ENCODE data around the gene DEFB131B. TPM values are rescaled to one million over a fixed set of nuclear protein-coding genes. Genes with fewer than 3 reads are reported as not detected.
"Not testable (repeated sequence)": the region's sequence is repeated elsewhere in the genome, so short reads cannot be mapped to it uniquely, and the experiment has no call there.

Gene DEFB131B
- total RNA-seq, 1 donor from 2014 or later = not detected

DNA sequence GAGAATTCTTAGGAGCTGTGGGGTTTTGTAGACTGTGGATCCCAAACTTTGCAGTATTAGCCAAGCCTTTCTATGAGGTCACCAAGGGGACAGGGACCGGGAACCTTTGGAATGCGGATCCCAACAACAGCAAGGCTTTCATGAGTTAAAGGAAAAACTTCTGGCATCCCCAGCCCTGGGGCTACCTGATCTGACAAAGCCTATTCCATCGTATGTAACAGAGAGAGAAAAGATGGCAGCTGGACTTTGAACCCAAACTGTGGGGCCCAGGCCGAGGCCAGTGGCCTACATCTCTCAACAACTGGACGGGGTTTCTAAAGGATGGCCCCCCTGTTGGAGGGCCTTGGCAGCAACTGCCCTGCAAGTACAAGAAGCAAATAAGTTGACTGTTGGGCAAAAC lies 32.5 kb downstream of the DEFB131B start:
- not testable (repeated sequence) for DNase-seq (ENCODE audit: extremely low read depth, low read depth, low spot score)

- DNase-seq (ENCODE audit: extremely low read depth, low read depth, low spot score) = not testable (repeated sequence)
Measured at GRCh38 chr11:71911321-71911985, 33.2 kb downstream of the DEFB131B start.

GRCh38 chr11:71911986-71912340 lies 33.7 kb downstream of the DEFB131B start:
- not testable (repeated sequence) for DNase-seq (ENCODE audit: extremely low read depth, low read depth, low spot score)

GRCh38 chr11:71913756-71914526 lies 35.7 kb downstream of the DEFB131B start:
- DNase-seq (ENCODE audit: extremely low read depth, low read depth, low spot score) = no peak

- no peak for DNase-seq (ENCODE audit: extremely low read depth, low read depth, low spot score)
Measured at GRCh38 chr11:71914617-71915189, 36.5 kb downstream of the DEFB131B start.

DNA sequence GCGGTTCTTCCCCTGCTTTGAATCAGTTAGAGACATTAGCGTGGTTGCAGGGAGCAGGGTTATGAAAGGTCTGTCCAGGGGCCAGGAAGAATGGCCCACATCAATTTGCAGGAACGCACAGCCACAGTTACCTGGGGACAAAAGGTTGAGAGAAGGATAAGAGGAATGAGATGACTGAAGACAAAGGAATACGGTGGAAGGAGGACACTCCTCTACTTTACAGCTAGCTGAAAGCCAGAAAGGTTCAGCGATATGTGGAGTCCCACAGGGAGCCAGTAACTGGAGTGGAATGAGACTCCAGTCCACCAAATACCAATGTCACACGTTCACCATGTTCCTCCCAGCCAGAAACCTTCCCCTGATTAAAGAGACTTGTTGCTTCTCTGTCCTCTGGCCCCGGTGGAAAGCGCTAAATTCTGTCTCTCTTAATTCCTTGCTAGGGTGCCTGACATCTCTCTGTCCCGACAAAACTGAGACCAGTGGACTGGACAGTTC lies 39.4 kb downstream of the DEFB131B start:
- no peak for DNase-seq (ENCODE audit: extremely low read depth, low read depth, low spot score)

DNA sequence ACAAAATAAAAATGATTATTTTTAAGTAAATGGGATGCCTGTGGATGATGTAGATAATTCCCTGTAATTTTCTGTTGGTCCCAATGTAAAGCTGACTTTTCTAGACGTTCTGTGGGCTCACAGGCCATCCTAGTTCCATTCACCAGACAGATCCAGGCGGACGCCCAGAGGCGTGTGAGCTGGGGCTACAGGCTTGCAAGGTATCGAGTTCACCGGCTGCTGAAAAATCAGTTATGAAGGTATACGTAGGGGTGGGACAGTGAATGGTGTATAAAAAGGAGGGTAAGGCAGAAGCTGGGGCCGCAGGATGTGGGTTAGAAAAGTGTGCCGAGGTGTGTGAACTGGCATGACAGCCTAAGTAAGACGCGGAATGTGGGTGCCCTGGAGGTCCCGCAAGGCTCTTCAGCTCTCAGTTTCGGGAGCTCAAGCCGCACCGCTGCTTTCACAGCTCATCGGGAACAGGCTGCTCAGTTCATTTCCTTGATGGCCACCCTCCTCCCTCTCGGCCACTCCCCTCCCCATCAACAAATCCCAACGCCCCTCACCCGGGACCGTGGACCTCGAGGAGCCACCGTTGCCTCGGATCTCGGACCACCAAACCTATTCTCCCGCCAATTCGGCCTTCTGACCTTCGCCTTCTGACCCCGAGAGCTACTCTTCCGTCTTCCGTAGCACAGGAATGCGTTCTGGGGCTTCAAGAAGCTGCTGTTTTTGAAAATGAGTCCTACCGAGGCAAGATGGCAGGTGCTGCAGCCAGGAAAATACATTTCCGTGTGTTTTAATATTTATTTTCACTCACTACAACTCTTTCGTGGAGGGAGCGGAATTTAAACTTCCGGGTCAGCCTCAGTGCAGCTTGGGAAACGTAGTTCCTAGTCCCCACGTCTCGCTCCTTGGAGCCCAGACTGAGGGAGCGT lies 49.8 kb downstream of the DEFB131B start, which contains the start of gene XNDC1N:
Gene XNDC1N (minus strand): TSS at position 775 of the 917 bp plus-strand sequence. CDS start 5,241 bp downstream, outside the sequence.
- peak; percentile 90 for DNase-seq (ENCODE audit: extremely low read depth, low read depth, low spot score)

DNA sequence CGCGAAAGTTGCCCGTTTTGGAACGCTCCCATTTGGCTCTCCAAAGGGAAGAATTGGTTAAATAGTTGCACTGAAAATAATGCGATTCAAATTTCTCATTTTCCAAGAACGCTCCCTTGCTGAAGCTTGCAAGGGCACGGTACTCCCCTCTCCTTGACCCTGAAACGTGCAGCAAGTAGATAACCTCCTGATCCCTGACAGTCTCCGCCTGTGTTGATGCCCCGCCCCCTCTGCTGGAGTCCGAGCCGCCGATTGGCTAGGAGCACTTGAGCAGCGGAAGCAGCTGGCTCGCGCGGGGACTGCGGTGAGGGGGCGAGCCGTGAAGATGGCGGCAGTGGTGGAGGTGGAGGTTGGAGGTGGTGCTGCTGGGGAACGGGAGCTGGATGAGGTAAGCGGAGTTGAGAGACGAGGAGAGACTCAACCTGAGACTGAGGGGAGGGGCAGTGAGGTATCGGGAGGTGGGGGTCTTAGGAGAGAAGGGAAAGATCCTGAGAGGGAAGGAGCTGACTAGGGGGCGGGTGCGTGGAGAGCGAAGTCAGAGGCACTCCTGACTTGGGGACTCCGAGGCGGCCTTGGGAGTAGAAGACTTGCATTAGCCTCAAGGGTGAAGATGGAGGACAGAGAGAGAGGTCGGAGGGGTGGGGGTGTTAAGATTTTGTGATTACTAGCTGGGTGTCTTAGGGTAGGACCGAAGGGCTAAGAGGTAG lies 50.6 kb downstream of the DEFB131B start, which contains the start of gene RNF121:
Gene RNF121 (plus strand): TSS at position 310 of the 707 bp plus-strand sequence. CDS start 16 bp downstream, at position 326.
- DNase-seq (ENCODE audit: extremely low read depth, low read depth, low spot score) = no peak

DNA sequence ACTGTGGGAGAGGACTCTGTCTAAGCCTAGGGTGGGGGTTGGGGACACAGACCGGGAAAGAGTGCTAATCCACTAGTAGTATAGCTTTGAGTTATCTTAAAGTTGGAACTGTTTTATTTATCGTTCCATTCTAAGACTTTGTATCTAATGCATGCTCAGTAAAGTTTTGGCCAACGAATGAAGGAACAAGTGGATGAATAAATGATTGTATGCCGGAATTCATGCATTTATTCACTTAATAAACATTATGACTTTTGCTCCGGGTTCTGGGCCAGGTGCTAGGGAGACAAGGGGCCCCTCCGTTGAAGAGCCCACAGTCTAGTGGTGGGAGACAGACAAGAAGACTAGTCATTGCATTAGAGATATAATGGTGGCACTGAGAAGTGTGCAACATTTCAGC lies 51.2 kb downstream of the DEFB131B start:
- DNase-seq (ENCODE audit: extremely low read depth, low read depth, low spot score) = no peak

DNA sequence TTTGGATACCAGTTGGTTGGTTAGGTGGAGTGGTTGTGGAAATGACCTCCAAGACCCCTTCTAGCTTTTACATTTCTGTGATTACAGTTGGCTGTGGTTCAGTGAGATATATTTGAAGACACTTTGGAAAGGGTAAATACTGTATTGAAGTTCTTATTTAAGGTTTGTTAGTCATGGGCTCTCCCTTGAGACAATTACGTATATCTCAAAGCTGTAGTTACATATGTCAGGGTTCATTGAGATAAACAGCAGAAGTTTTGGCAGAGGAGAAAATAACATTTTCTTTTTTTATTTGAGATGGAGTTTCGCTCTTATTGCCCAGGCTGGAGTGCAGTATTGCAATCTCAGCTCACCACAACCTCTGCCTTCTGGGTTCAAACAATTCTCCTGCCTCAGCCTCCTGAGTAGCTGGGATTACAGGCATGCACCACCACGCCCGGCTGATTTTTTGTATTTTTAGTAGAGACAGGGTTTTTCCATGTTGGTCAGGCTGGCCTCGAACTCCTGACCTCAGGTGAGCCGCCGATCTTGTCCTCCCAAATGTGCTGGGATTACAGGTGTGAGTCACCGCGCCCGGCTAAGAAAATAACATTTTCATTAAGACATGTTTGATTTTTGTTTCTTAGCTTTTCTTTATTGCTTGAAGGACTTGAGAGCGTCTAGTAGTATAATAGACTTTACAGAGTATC lies 52.4 kb downstream of the DEFB131B start:
- DNase-seq (ENCODE audit: extremely low read depth, low read depth, low spot score) = no peak

- no peak for DNase-seq (ENCODE audit: extremely low read depth, low read depth, low spot score)
Measured at GRCh38 chr11:71931245-71931602, 53.0 kb downstream of the DEFB131B start.

DNA sequence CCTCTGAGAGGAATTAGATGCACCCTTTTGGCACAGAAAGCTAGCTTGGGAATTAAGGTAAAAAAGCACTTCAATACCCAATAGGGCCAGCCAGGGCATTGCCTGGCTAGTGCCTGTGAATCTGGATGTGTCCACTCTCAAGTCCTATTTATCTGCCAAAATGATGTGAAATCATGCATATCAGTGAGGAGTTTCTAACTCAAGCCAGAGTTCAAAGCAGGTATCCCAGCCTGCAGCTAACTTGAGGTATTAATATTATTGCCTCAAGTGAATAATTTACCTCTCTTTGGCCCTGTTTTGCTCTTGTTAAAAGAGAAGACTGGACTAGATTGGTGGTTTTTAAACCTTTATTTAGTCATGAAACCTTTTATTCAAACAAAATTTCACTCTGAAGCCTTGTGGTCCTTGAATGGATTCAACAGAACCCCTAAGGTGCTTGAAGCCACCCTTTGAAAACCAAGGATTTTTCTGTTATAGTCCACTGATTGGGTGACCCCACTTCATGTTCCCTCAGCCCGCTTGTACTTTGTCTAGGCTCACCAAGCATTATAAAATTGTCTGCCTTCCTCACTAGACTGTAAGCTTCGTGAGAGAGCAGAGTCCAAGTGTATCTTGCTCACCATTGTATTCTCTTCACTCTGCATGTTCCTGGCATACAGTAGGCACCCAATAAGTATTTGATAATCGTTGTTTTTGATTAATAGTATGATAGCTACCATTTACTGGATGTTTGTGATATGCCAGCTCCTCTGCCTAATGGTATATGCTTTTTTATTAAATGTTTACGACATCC lies 55.1 kb downstream of the DEFB131B start:
- DNase-seq (ENCODE audit: extremely low read depth, low read depth, low spot score) = no peak

Other genes with a start within 250 kb of the DEFB131B start
- not detected in 2 replicates for gene DEFB108B, start 45.3 kb upstream of the DEFB131B start, total RNA-seq
- gene XNDC1N, start 50.1 kb downstream of the DEFB131B start, total RNA-seq = 2.5 and 8.3 TPM in 2 replicates
- gene RNF121, start 50.6 kb downstream of the DEFB131B start, total RNA-seq = 30.5 and 31.4 TPM in 2 replicates
- gene IL18BP, start 120.5 kb downstream of the DEFB131B start, total RNA-seq = 3.7 and 14.8 TPM in 2 replicates
- 120 and 200 TPM in 2 replicates for gene NUMA1, start 202.1 kb downstream of the DEFB131B start, total RNA-seq
- 3.4 and 7.8 TPM in 2 replicates for gene LRRC51, start 202.4 kb downstream of the DEFB131B start, total RNA-seq
- gene LAMTOR1, start 224.8 kb downstream of the DEFB131B start, total RNA-seq = 135 and 150 TPM in 2 replicates
- not detected in 2 replicates for gene TOMT, start 227.5 kb downstream of the DEFB131B start, total RNA-seq
- 27.0 and 28.8 TPM in 2 replicates for gene ANAPC15, start 234.2 kb downstream of the DEFB131B start, total RNA-seq

Data from glomerular endothelial cell (primary cell).